HL-60 (cell line): Measurements from ENCODE around the gene NCEH1.
A peak's percentile ranks its signal among the peaks of the same experiment; 100 is the strongest.
"Not testable (repeated sequence)": the region's sequence is repeated elsewhere in the genome, so short reads cannot be mapped to it uniquely, and the experiment has no call there.

Experiments
- DNase-seq, 2 experiments: peaks; one replicate each; pipeline ENCODE4 v3.0.0-alpha.2; 2010 to 2020; ENCODE audit warnings: low read depth in 1 of 2, low spot score in 1 of 2
- H3K27ac ChIP-seq: fragments of 250-450 bp; sonication (Bioruptor Pico); replicated peaks from 2 replicates; pipeline ENCODE4 v1.5.1; 2020; ENCODE audit warnings: mild to moderate bottlenecking, moderate library complexity
- H3K27me3 ChIP-seq: fragments of 250-450 bp; sonication (Bioruptor Pico); 2 replicates; pipeline ENCODE4 v1.5.1; 2021; ENCODE audit warnings: mild to moderate bottlenecking, moderate library complexity; ENCODE audit not compliant: insufficient read depth, poor library complexity, severe bottlenecking
- H3K4me3 ChIP-seq: replicated peaks from 2 replicates; pipeline ENCODE4 v1.5.1; 2011; ENCODE audit warnings: mild to moderate bottlenecking, control low read depth, low read length; ENCODE audit not compliant: insufficient read depth
- GABPA ChIP-seq: IDR thresholded peaks from 2 replicates; pipeline ENCODE4 v1.6.1; 2012; ENCODE audit warnings: low read depth
- POLR2AphosphoS5 ChIP-seq: IDR thresholded peaks from 2 replicates; pipeline ENCODE4 v1.6.1; 2012; ENCODE audit warnings: low read depth
- SPI1 ChIP-seq: IDR thresholded peaks from 2 replicates; pipeline ENCODE4 v1.6.1; 2012; ENCODE audit warnings: low read depth, mild to moderate bottlenecking, borderline replicate concordance
- long read RNA-seq: library from polyadenylated mRNA; unstranded; transcript quantifications from one replicate; pipeline ENCODE4 v2.0.0, GENCODE V29; 2020
- TF ChIP-seq, protein P1 (sequence below): IDR thresholded peaks from one replicate; pipeline ENCODE4 v1.5.1; 2011; ENCODE audit warnings: low read length, control low read depth, inconsistent platforms; ENCODE audit not compliant: insufficient read depth
- TF ChIP-seq, protein P2 (sequence below): IDR thresholded peaks from 2 replicates; pipeline ENCODE4 v1.6.1; 2012; ENCODE audit warnings: low read depth; ENCODE audit not compliant: insufficient replicate concordance

The NCEH1 gene, protein sequence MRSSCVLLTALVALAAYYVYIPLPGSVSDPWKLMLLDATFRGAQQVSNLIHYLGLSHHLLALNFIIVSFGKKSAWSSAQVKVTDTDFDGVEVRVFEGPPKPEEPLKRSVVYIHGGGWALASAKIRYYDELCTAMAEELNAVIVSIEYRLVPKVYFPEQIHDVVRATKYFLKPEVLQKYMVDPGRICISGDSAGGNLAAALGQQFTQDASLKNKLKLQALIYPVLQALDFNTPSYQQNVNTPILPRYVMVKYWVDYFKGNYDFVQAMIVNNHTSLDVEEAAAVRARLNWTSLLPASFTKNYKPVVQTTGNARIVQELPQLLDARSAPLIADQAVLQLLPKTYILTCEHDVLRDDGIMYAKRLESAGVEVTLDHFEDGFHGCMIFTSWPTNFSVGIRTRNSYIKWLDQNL
- long read RNA-seq, full-length matches to known transcripts: 16 of 16 reads
- long read RNA-seq, partial matches to known transcripts: 0 of 16 reads
- long read RNA-seq, other reads (novel, unspliced or antisense): 0 of 16 reads

DNA sequence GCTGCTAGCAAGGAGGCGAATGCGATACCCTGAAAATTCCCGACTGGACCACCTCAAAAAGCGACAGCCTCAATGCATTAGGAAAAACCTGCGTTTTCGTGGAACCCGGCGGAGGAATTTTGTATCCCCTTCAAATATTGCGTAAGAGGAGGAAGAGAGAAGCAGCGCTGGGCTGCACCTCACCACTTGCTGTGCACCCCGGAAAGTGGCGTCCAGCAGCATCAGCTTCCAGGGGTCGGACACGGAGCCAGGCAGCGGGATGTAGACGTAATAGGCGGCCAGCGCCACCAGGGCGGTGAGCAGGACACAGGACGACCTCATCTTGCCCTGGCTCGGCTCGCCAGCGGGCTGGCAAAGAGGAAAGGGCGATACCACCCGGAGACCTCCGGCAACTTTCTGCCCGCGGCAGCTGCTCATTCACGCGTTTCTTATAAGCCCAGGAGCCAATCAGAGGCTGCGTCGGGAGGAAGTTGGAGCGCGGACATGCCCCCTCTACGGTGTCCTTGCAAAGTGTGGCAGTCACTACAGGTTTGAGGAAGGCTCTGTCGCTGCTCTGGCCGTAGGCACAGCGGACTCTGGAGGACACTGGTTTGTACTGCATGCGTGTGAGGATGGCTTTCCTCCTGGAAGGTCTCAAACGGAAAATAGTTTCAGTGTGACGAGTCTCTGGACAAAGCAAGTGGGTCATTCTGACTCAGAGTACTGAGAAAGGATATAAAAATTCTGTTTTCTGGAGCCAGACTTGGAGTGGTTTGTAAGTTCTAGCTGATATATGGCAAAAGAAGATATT, at the start of gene NCEH1:
TSS of gene NCEH1 (minus strand) at position 404 of the 790 bp plus-strand sequence. CDS start at position 321, 83 bp downstream.
- H3K27ac ChIP-seq: peak within 1 kb of the TSS; percentile 75
- H3K27me3 ChIP-seq: no peaks in the 10 kb centered on the region
- H3K4me3 ChIP-seq: peak within 1 kb of the TSS; percentile 69
- TF ChIP-seq, protein P1, sequence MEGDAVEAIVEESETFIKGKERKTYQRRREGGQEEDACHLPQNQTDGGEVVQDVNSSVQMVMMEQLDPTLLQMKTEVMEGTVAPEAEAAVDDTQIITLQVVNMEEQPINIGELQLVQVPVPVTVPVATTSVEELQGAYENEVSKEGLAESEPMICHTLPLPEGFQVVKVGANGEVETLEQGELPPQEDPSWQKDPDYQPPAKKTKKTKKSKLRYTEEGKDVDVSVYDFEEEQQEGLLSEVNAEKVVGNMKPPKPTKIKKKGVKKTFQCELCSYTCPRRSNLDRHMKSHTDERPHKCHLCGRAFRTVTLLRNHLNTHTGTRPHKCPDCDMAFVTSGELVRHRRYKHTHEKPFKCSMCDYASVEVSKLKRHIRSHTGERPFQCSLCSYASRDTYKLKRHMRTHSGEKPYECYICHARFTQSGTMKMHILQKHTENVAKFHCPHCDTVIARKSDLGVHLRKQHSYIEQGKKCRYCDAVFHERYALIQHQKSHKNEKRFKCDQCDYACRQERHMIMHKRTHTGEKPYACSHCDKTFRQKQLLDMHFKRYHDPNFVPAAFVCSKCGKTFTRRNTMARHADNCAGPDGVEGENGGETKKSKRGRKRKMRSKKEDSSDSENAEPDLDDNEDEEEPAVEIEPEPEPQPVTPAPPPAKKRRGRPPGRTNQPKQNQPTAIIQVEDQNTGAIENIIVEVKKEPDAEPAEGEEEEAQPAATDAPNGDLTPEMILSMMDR: peak; percentile 80
- TF ChIP-seq GABPA (no peak), SPI1 (peak; percentile 91), POLR2AphosphoS5 (peak; percentile 76)
- TF ChIP-seq, protein P2, sequence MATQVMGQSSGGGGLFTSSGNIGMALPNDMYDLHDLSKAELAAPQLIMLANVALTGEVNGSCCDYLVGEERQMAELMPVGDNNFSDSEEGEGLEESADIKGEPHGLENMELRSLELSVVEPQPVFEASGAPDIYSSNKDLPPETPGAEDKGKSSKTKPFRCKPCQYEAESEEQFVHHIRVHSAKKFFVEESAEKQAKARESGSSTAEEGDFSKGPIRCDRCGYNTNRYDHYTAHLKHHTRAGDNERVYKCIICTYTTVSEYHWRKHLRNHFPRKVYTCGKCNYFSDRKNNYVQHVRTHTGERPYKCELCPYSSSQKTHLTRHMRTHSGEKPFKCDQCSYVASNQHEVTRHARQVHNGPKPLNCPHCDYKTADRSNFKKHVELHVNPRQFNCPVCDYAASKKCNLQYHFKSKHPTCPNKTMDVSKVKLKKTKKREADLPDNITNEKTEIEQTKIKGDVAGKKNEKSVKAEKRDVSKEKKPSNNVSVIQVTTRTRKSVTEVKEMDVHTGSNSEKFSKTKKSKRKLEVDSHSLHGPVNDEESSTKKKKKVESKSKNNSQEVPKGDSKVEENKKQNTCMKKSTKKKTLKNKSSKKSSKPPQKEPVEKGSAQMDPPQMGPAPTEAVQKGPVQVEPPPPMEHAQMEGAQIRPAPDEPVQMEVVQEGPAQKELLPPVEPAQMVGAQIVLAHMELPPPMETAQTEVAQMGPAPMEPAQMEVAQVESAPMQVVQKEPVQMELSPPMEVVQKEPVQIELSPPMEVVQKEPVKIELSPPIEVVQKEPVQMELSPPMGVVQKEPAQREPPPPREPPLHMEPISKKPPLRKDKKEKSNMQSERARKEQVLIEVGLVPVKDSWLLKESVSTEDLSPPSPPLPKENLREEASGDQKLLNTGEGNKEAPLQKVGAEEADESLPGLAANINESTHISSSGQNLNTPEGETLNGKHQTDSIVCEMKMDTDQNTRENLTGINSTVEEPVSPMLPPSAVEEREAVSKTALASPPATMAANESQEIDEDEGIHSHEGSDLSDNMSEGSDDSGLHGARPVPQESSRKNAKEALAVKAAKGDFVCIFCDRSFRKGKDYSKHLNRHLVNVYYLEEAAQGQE: peak; percentile 6
- peak; percentile 91 to 98 for DNase-seq

DNA sequence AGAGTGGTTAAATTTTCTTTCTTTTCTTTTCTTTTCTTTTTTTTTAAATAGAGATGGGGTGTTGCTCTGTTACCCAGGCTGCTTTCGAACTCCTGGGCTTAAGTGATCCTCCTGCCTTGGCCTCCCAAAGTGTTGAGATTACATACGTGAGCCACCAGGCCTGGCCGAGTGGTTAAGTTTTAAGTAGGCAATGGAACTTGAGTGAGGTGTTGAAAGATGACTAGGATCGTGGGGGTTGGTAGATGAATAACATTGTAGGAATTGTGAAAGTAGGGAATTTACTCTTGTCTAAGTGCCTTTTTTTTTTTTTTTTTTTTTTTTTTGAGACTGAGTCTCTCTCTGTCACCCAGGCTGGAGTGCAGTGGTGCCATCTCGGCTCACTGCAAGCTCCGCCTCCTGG, 49.5 kb upstream of the NCEH1 start:
- H3K27me3 ChIP-seq, DNase-seq, H3K27ac ChIP-seq, H3K4me3 ChIP-seq: not testable (repeated sequence)

DNA sequence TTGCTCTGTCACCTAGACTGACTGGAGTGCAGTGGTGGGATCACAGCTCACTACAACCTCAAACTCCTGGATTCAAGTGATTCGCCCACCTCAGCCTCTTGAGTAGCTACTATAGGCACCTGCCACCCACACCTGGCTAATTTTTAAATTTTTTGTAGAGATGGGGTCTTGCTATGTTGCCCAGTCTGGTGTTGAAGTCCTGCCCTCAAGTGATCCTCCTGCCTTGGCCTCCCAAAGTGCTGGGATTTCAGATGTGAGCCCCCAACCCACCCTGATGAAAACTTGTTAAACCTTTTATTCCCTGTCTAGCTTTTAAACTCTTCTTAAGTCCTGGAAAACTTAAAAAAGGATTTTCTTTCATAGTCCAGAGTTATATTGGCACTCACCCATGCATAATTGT, 42.3 kb upstream of the NCEH1 start:
- TF ChIP-seq, protein P1: no peak
- TF ChIP-seq, protein P2: no peak
- TF ChIP-seq SPI1 (no peak), POLR2AphosphoS5 (no peak), GABPA (no peak)
- DNase-seq: no peak
- no peak overlapping the region for H3K27ac ChIP-seq
- no peaks in the 10 kb centered on the region for H3K27me3 ChIP-seq
- no peak overlapping the region for H3K4me3 ChIP-seq

DNA sequence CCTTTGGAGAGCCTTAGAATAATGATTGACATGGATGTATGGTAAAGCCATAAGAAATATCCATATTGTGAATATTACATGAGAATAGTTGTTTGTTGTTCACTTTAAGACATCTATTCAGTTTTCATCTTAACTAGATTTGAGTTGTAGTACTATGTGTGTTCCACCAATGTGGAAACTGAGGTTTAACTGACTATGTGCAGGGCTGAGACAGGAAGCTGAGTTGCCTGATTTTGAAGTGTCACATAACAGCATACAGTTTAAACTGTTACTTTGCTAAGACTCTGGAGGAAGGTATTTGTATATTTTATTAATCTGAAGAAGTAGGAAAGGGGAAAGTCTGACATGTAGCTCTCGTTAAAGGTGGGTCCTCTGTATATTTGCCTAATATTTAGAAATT, 41.8 kb upstream of the NCEH1 start:
- no peak for TF ChIP-seq SPI1
- TF ChIP-seq, protein P2: no peak
- no peak for TF ChIP-seq GABPA
- TF ChIP-seq, protein P1: no peak
- TF ChIP-seq POLR2AphosphoS5: no peak
- no peak for DNase-seq
- no peak overlapping the region for H3K27ac ChIP-seq
- H3K27me3 ChIP-seq: no peaks in the 10 kb centered on the region
- no peak overlapping the region for H3K4me3 ChIP-seq
